Left cardiac atrium (tissue), 4 donors: ENCODE results near the gene MMP15. TPM values are rescaled to one million over a fixed set of nuclear protein-coding genes. Genes with fewer than 3 reads are reported as not detected.

Source experiments
- ATAC-seq, 2 donors: fragments of 200-7000 bp; cut with Tn5 transposase; one replicate each; pipeline ENCODE4 v1.9.1; 2020; ENCODE audit warnings: mild to moderate bottlenecking in 2 of 2, moderate library complexity in 2 of 2
- DNase-seq: peaks from one replicate; pipeline ENCODE4 v3.0.0-alpha.2; 2020
- intact Hi-C, 2 donors: fragments of 100-400 bp; cut with DNase I; formaldehyde crosslinking; loops; one replicate each; pipeline versions ENCODE4 v1.14.1 to v1.15.1; 2022 to 2023
- total RNA-seq, 2 donors: library from RNA; stranded (reverse); fragmentation: NEBNext Ultra II Directional; extraction: Animal tissue kit (Norgen Biotek cat#: 25700); gene quantifications; one replicate each; pipeline ENCODE4 v1.2.1, GENCODE V29; 2021
- donor health status: DM: no; HTN: yes; CAD: no.
- donor health status: DM: no; HTN: yes; CAD: no; lungs with severe emphysema.
- donor health status: DM: yes; HTN: yes; CAD: no.
- donor health status: Dilated cardiomyopathy.

The MMP15 gene
- total RNA-seq, 2 donors from 2014 or later = 46.2 to 52.9 TPM

DNA sequence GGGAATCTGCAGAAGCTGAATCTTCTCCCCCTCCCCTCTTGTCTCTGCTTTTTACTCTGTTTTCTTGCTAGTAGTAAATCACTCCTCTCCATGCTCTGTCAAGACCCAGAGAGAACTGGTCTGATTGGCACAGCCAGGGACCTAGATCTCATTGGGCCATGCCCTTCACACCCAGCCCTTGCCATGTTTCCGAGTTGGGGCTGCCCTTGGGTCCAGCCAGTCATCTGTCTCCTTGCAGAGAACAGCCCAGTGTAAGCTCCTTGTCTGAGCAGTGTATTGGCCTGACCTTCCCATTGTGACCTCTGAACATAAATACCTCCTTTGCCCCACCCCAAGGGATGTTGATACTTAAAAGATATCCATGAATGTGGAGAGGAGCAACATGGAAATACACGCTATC is 3.9 kb downstream of the MMP15 start:
- intact Hi-C loops = no loop called here
- no peak for ATAC-seq
- DNase-seq = no peak

DNA sequence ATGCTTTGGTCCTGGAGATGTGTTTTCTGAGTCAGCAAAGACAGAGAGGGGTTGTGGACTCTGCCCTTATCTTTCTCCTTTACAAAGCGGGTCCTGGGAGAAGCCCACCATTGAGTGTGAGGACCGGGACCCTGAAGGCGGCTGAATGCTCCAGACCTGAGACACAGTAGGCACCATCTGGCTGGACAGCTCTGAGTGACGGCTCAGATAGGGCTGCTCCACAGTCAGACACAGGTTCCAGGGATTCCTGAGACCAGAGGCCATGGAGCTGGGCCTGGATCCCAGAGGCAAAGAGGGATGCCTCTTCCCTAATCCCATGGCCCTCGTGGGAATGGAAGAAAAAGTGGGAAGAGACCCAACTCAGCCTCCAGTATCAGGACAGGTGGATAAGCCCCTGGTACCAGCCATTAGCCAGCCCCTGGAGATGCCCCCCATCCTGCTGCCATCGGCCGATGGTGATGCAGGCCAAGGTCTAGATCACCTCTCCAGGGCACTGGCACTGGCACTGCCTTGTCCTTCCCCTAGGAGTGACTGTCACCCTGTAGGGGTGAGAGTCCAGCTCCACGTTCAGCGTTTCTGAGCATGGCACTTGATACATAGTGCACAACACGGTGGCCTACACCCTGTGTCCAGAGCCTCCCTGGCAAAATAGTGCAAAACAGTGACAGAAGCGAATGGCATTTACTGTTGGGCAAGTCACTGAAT is 4.7 kb downstream of the MMP15 start:
- DNase-seq = no peak
- ATAC-seq = no peak
- intact Hi-C loops = no loop called here

DNA sequence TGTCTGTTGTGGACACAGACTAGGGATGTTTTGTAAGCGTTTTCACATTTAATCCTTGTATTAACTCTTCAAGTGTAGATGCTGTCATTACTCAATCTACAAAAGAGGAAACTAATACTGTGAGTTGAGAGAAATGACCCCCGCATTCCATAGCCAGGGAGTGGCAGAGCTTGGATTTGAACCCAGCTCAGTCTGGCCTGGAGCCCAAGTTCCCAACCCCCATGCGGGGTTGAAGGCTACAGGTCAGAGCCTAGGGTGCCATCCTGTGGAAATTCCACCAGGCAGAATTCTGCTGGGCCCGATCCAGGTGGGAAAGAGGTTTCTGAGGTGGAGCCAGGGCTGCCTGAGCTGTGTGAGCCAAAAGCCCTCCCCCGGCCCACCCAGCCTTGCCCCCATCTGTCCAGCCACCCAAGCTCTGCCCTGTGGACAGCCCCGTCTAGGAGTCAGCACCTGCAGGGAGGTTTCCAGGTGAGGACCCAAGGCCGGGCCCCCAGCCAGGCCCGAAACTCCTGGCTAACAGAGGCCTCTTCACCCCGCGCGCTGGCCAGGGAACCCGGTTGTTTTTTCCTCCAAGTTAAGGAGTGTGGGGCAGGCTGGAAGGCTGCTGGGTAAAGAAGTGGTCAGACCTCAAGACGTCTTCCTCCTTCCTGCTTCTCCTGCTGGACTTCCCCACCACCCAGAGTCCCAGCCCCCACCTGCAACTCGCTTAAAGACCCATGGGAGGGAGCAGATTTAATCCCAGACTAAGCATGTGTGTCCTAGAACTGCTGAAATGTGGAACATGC is 5.7 kb downstream of the MMP15 start:
- no peak for DNase-seq
- ATAC-seq = no peak
- intact Hi-C loops = no loop called here

DNA sequence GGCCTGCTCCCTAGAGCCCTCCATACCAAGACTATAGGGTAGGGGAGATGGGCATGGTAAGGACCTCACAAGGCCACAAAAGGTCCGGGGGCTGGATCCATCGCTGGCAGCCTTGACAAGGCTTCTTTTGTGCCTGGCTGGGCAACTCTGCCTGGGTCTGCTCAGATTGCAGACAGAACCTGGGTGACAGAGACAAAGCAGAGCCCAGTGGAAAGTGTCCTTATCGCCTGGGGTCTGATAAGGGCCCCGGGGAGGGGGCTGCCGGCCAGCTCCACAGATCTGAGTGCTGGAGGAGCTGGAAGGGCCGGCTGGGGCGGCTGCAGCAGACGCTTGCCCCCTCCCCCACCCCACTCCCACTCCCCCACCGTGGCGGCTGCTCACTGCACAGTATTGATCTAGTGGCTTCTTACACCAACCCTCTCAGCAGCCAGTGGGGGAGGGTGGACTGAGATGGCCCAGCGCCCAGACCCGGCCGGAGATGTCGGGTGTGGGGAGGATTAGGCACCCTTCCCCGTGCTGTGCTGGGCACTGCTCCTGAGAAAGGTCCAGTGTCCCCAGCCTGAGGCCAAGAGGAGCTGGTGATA is 7.2 kb downstream of the MMP15 start:
- ATAC-seq (peak; percentile 76 to 82), DNase-seq (peak; percentile 65)
- intact Hi-C loops = no loop called here

DNA sequence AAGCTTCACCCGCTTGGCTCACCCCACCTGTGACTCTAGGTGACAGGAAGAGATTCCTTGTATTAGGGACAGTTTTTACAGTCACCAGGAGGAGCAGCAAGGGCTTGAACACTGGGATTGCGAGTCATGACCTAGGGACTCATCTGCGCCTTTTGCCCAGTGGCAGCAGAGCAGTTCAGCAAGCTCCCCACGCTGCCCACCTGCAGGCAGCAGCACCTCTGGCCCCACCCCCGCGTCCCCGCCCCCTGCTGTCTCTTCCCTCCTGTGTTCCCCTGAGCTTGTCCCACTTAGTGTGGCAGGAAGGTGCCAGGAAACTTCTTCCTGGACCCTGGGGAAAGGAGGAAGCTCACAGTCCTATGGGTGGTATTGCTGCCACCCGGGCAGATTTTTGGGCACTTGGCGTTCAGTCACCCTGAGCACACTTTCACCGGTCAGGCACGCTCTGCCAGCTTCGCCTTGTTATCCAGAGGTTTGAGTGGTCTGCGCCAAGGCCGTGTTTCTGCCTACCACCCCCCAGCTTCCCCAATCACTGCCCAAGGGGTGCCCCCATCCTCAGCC is 8.7 kb downstream of the MMP15 start:
- DNase-seq (no peak), ATAC-seq (no peak)
- intact Hi-C loops = no loop called here

DNA sequence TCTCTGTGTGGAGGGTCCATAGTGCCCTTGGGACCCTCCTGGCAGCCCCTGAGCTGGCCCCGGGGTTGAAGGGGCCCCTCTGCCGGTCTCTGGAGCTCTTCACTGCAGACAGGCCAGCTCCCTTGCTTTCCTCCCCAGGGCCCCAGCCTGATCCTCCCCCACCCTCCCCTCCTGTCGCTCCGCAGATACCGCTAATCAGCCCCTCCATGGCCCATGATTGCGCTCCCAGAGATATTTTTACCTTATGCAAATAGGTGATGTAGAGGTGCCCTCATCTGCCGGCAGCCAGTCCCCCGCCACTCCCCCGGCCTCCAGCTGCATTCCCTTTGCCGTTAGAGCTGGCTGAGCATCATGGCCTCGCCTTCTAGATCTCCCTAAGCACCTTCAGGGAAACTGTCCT is 9.2 kb downstream of the MMP15 start:
- intact Hi-C loops = no loop called here
- no peak for ATAC-seq
- no peak for DNase-seq

DNA sequence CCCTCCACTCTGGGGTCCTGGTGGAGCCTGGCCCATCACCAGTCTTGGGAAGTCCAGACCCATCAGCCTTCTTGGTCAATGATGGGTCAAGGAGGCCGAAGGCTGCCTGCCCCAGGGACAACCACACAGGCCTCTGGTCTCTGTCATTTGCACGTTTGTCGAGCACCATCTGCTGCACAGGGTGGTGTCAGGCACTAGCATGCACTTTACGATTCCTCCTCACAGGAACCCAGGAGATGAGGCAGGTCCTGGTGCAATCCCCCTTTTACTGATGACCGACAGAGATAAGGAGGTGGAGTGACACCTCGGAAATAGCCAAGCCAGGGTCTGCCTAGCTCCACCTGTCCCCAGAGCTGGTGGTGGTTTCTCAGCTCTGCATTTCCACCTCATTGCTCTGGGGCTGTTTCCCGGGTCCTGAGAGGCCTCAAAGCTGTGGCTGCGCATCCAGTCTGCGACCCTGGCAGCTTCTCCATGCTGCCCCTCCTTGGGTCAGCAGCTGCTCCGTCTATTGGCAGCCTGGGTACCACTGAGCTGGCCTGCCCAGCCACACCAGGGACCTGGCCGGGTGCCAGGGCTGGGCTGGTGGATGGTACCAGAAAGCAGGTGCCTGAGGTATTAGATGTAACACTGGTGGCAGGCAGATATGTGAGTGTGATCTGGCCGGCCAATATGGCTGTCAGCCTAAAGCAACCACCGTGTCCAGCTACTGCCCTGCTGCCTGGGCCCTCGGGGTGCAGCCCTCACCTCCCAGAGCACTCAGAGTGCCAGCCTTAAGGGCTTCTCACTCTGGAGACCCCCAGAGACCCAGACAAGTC is 10.0 kb downstream of the MMP15 start:
- no peak for DNase-seq
- no peak for ATAC-seq
- intact Hi-C loops = no loop called here

DNA sequence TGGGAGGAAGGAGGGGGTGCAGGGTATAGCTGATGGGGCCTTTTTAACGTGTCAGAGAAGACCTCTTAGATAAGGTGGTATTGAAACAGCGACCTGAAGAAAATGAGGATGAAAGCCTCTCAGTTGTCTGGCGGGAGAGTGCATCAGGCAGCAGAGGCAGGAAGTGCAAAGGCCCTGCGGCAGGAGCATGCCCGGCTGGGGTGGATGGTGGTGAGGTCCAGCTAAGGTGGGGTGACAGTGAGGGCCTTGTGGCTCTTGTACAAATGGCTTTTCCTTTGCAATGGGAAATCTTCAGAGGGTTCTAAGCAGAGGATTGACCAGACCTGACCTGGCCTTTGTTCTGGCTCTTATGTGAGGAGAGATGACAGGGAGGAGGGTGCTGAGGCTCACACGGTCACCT is 11.4 kb downstream of the MMP15 start:
- ATAC-seq (no peak), DNase-seq (no peak)
- intact Hi-C loops = no loop called here

DNA sequence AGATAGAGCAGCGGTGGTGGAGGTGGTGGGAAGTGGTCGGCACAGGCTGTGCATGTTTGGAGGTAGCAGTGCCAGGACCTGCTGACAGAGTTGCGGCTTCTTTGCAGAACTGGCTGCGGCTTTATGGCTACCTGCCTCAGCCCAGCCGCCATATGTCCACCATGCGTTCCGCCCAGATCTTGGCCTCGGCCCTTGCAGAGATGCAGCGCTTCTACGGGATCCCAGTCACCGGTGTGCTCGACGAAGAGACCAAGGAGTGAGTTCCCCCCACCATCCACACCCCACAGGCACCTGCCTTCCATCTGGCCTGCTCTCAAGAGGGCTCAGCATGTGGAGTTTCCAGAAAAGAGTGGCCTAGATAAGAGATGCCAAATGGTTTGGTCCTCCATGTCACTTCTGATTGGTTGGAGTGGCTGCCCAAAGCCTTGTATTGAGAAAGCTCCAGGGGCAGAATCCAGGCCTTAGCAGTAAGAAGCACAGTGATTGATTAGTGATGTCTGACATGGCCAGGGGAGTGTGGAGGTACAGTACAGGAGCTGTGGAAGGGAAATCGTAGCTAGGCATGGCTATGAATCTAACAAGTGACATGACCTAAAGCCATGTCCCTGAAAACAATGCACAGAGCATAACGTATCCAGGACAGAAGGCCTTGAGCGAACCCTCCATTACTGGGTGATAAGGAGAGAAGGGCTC is 12.0 kb downstream of the MMP15 start:
- DNase-seq = no peak
- intact Hi-C loops = no loop called here
- ATAC-seq = no peak

DNA sequence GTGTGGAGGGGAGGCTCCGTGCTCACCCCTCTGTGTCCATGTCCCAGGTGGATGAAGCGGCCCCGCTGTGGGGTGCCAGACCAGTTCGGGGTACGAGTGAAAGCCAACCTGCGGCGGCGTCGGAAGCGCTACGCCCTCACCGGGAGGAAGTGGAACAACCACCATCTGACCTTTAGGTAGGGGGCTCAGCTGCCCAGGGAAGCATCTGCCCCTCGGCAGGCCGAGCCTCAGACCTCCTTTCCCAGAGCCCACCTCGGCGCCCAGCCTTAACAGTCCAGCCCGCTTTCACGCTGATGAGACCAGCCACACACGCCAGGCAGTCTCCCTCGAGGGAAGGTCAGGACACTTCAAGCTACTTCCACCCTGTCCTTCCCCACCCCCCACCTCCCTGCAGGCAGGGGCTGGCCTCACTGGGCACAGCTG is 12.7 kb downstream of the MMP15 start:
- intact Hi-C loops = no loop called here
- ATAC-seq = no peak
- no peak for DNase-seq

DNA sequence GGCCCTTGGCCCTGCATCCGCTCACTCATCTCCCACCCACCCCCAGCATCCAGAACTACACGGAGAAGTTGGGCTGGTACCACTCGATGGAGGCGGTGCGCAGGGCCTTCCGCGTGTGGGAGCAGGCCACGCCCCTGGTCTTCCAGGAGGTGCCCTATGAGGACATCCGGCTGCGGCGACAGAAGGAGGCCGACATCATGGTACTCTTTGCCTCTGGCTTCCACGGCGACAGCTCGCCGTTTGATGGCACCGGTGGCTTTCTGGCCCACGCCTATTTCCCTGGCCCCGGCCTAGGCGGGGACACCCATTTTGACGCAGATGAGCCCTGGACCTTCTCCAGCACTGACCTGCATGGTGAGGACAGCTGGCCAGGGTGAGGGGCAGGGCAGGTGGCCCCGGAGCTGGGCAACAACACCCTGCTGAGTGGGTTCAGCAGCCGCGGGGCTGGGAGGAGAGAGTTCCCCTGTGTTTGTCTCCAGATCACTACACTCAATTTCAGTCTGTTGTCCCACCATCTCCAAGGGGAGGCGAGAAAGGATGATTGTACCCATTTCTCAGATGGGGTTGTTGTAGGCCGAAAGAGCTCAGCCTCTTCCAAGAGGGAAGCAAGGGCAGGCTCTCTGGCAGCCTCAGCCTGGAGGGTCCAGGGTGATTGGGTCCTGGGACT is 14.4 kb downstream of the MMP15 start:
- ATAC-seq (no peak), DNase-seq (no peak)
- intact Hi-C loops = no loop called here

DNA sequence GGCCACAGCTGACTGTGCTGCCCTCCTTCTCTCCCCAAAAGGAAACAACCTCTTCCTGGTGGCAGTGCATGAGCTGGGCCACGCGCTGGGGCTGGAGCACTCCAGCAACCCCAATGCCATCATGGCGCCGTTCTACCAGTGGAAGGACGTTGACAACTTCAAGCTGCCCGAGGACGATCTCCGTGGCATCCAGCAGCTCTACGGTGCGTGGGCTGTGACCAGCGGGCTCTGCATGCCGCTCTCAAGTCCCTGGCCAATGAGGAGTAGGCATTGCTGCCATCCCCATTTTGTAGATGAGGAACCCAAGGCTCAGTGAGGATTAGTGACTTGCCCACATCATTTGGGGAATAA is 14.9 kb downstream of the MMP15 start:
- intact Hi-C loops = no loop called here
- DNase-seq (no peak), ATAC-seq (no peak)

DNA sequence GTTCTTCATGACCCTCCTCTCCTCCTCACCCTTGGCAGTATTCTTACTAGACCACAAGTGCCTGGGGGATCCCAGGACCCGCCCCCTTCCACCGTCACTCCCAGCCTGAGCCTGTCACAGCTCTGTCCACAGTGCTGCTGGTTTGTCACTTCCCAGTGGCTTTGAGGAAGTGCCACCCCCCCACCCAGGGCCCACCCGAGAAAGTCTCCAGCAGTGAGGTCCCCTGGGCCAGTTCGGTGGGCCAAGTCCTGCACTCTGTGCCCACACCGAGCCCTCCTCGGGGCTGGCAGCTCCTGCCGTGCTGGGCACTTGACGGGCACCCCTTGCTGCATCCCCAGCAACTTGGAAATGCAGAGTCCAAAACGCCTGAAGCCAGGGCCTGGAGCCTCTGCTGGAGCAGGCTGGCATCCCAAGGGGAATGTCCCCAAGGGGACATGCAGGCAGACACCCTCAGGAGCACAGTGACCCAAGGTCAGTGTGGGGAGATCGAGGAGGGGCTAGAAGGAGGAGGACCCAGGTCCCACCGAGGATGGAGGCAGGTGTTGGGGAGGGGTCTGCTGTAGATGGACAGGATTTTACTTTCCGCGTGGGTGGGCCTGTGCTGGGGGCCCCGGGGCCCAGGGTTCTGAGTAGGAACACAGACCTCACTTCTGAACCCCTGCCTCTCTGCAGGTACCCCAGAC is 15.5 kb downstream of the MMP15 start:
- ATAC-seq (no peak), DNase-seq (no peak)
- intact Hi-C loops = no loop called here

DNA sequence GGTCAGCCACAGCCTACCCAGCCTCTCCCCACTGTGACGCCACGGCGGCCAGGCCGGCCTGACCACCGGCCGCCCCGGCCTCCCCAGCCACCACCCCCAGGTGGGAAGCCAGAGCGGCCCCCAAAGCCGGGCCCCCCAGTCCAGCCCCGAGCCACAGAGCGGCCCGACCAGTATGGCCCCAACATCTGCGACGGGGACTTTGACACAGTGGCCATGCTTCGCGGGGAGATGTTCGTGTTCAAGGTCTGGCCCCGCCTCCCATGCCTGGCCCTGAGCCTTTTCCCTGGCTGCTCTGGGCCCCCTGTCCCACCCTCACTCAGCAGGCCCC is 16.0 kb downstream of the MMP15 start:
- intact Hi-C loops = no loop called here
- ATAC-seq (no peak), DNase-seq (no peak)

DNA sequence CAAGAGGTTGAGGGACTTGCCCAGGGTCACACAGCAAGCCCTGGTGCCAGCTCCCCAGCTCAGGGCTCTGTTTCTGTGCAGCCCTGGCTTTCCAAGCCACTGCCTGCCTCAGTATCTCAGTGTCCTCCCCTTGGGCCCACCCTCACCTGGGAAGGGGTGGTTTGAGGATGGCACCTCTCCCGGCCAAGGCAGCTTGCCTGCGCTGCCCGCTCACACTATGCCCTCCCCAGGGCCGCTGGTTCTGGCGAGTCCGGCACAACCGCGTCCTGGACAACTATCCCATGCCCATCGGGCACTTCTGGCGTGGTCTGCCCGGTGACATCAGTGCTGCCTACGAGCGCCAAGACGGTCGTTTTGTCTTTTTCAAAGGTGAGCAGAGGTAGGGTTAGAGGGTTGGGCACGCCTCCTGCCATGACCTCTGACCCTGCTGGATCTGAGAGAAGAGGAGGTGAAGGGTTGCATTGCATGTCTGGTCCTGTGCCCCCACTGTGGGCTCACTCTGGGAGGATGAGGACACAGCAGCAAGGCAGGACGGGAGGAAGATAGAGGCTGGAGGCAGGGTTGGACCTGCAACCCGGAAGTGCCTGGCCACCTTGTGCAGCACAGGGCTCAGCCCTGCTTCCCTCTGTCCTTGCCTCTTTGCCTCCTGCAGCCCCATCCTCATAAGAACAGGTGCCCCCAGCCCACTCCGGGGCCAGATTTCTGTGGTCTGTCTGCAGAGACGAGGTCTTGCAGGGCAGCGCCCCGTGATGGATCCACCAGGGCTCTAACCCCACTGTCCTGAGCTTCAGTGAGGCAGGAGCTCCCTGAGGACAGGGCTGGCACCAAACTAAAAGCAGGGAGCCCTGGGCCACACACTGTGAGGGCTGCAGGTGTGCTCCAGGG is 16.7 kb downstream of the MMP15 start:
- DNase-seq = no peak
- no peak for ATAC-seq
- intact Hi-C loops = no loop called here

DNA sequence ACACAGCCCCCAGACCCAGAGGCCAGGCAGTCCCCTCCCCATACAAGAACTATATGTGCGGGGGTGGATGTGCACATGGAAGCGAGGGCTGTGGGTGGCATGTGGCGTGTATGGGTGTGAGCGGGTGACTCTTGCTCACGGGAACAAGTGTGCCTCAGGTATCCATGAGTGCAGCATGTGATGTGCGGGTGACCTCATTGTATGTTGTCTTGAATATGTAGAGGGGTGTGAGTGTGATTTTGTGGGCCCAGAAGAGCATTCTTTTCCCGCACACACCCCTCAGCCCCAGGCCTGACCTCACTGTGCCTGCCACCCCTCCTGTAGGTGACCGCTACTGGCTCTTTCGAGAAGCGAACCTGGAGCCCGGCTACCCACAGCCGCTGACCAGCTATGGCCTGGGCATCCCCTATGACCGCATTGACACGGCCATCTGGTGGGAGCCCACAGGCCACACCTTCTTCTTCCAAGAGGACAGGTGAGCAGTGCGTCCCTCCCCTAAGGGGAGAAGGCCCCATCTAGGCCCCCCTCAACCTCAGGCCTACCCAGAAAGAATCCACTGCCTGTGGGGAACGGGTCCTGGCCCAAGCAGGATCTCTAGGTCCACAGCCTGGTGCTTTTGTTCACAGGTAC is 17.4 kb downstream of the MMP15 start:
- ATAC-seq (no peak), DNase-seq (no peak)
- intact Hi-C loops = no loop called here
